ENCODE data around the gene TEX22. TPM values are rescaled to one million over a fixed set of nuclear protein-coding genes. Genes with fewer than 3 reads are reported as not detected.

The TEX22 gene
- total RNA-seq, 4 donors from 2014 or later = 0.57 TPM; not detected in 3

- Histone ChIP-seq H3K9me3 (no peaks in the 10 kb centered on the region), H3K27ac (no peak overlapping the region), H3K4me1 (peaks cover 17 to 57% (median 17%) of the 10 kb centered on the region in 3 donors), H3K36me3 (peaks cover 0 to 80% (median 16%) of the 10 kb centered on the region in 3 donors), H3K4me3 (no peak overlapping the region), H3K27me3 (no peaks in the 10 kb centered on the region)
- TF ChIP-seq POLR2A (IDR thresholded peaks at IDR 0.05) (no peak), CTCF (IDR thresholded peaks at IDR 0.05) (no peak)
- WGBS, 2 donors = 70 to 83% methylated on average over 2 to 6 of the region's 10 CpGs
- no peak for DNase-seq
- intact Hi-C loops (cut with DNase I) = no loop called here
Measured at GRCh38 chr14:105387530-105387922, 10.8 kb upstream of the TEX22 start.

GRCh38 chr14:105388110-105388951, 10.0 kb upstream of the TEX22 start:
- peak overlapping the region in 1 of 4 donors; percentile 50 for H3K27ac ChIP-seq
- H3K4me1 ChIP-seq = peaks cover 17 to 57% (median 17%) of the 10 kb centered on the region in 3 donors
- intact Hi-C loops (cut with DNase I) = no loop called here
- TF ChIP-seq CTCF (IDR thresholded peaks at IDR 0.05) = no peak
- no peak for TF ChIP-seq POLR2A (IDR thresholded peaks at IDR 0.05)
- H3K9me3 ChIP-seq = no peaks in the 10 kb centered on the region
- H3K27me3 ChIP-seq = no peaks in the 10 kb centered on the region
- WGBS, 2 donors = 84 to 85% methylated on average over 6 to 10 of the region's 25 CpGs
- no peak for DNase-seq
- peaks cover 0 to 80% (median 15%) of the 10 kb centered on the region in 3 donors for H3K36me3 ChIP-seq
- H3K4me3 ChIP-seq = no peak overlapping the region

- intact Hi-C loops (cut with DNase I) = no loop called here
- 100% methylated on average over 1 of the region's 16 CpGs; no CpG with 5 or more reads in 1 of the 2 donors for WGBS, 2 donors
- H3K9me3 ChIP-seq = no peaks in the 10 kb centered on the region
- H3K36me3 ChIP-seq = peaks cover 0 to 77% (median 9%) of the 10 kb centered on the region in 3 donors
- H3K4me1 ChIP-seq = peaks cover 17 to 54% (median 17%) of the 10 kb centered on the region in 3 donors
- peak overlapping the region in 2 of 4 donors; percentile 6 to 50 for H3K27ac ChIP-seq
- no peak for DNase-seq
- no peaks in the 10 kb centered on the region for H3K27me3 ChIP-seq
- H3K4me3 ChIP-seq = no peak overlapping the region
- no peak for TF ChIP-seq CTCF (IDR thresholded peaks at IDR 0.05)
- TF ChIP-seq POLR2A (IDR thresholded peaks at IDR 0.05) = no peak
Measured at GRCh38 chr14:105388976-105389375, 9.4 kb upstream of the TEX22 start.

GRCh38 chr14:105389534-105389933, 8.8 kb upstream of the TEX22 start:
- no CpG with 5 or more reads among the region's 12 CpGs for WGBS, 2 donors
- Histone ChIP-seq H3K4me3 (no peak overlapping the region), H3K27me3 (no peaks in the 10 kb centered on the region), H3K36me3 (peaks cover 0 to 77% (median 3%) of the 10 kb centered on the region in 3 donors), H3K27ac (peak overlapping the region in 2 of 4 donors; percentile 6 to 50), H3K9me3 (no peaks in the 10 kb centered on the region), H3K4me1 (peaks cover 14 to 48% (median 15%) of the 10 kb centered on the region in 3 donors)
- intact Hi-C loops (cut with DNase I) = no loop called here
- no peak for TF ChIP-seq CTCF (IDR thresholded peaks at IDR 0.05)
- TF ChIP-seq POLR2A (IDR thresholded peaks at IDR 0.05) = no peak
- no peak for DNase-seq

Data from esophagus squamous epithelium (tissue), 5 donors.